H9 (cell line): ENCODE results near the gene ROCK1. TPM values are rescaled to one million over a fixed set of nuclear protein-coding genes. Genes with fewer than 3 reads are reported as not detected.

Experiments used
- DNase-seq: peaks from one replicate; pipeline ENCODE4 v3.0.0-alpha.2; 2017
- H2AFZ ChIP-seq: one replicate; pipeline ENCODE4 v1.6.1; 2013; ENCODE audit warnings: mild to moderate bottlenecking, low read length, control low read depth, moderate library complexity
- H2AK5ac ChIP-seq: 2 replicates; pipeline ENCODE4 v1.6.1; 2013; ENCODE audit warnings: low read length, control low read depth, mixed read lengths; ENCODE audit not compliant: insufficient read length
- H2BK120ac ChIP-seq: one replicate; pipeline ENCODE4 v1.6.1; 2013; ENCODE audit warnings: low read depth, mild to moderate bottlenecking, low read length, control low read depth, inconsistent platforms; ENCODE audit not compliant: poor library complexity, severe bottlenecking
- H2BK12ac ChIP-seq: 2 replicates; pipeline ENCODE4 v1.6.1; 2013; ENCODE audit warnings: low read length, control low read depth, mixed read lengths, low read depth; ENCODE audit not compliant: insufficient read length
- H2BK15ac ChIP-seq: 2 replicates; pipeline ENCODE4 v1.6.1; 2013; ENCODE audit warnings: low read depth, low read length, control low read depth
- H2BK20ac ChIP-seq: one replicate; pipeline ENCODE4 v1.6.1; 2013; ENCODE audit warnings: low read depth, mild to moderate bottlenecking, low read length, control low read depth, inconsistent platforms; ENCODE audit not compliant: poor library complexity, severe bottlenecking
- H2BK5ac ChIP-seq: 2 replicates; pipeline ENCODE4 v1.6.1; 2013; ENCODE audit warnings: low read length, control low read depth, mixed read lengths; ENCODE audit not compliant: insufficient read length
- H3K14ac ChIP-seq: 2 replicates; pipeline ENCODE4 v1.6.1; 2013; ENCODE audit warnings: low read length, control low read depth; ENCODE audit not compliant: insufficient read depth
- H3K18ac ChIP-seq: 2 replicates; pipeline ENCODE4 v1.6.1; 2013; ENCODE audit warnings: low read depth, mild to moderate bottlenecking, mixed read lengths, low read length, control low read depth; ENCODE audit not compliant: insufficient read length
- H3K23ac ChIP-seq: 2 replicates; pipeline ENCODE4 v1.6.1; 2013; ENCODE audit warnings: low read length, control low read depth, mixed read lengths, low read depth; ENCODE audit not compliant: insufficient read length
- H3K23me2 ChIP-seq: 2 replicates; pipeline ENCODE4 v1.6.1; 2013; ENCODE audit warnings: low read depth, mild to moderate bottlenecking, mixed read lengths, low read length, control low read depth; ENCODE audit not compliant: insufficient read length, poor library complexity, severe bottlenecking
- H3K27ac ChIP-seq: 2 replicates; pipeline ENCODE4 v1.5.1; 2013; ENCODE audit warnings: low read length, control low read depth, mixed read lengths, low read depth; ENCODE audit not compliant: insufficient read length
- H3K27me3 ChIP-seq: 2 replicates; pipeline ENCODE4 v1.6.1; 2013; ENCODE audit warnings: low read length, control low read depth, inconsistent platforms; ENCODE audit not compliant: insufficient read depth
- H3K4ac ChIP-seq: 2 replicates; pipeline ENCODE4 v1.6.1; 2013; ENCODE audit warnings: low read depth, mild to moderate bottlenecking, control low read depth, inconsistent platforms, low read length, moderate library complexity
- H3K4me1 ChIP-seq: 2 replicates; pipeline ENCODE4 v1.6.1; 2013; ENCODE audit warnings: low read length, control low read depth, inconsistent platforms; ENCODE audit not compliant: insufficient read depth
- H3K4me2 ChIP-seq: 2 replicates; pipeline ENCODE4 v1.6.1; 2013; ENCODE audit warnings: low read length, control low read depth, mixed read lengths; ENCODE audit not compliant: insufficient read length, insufficient read depth
- H3K56ac ChIP-seq: 2 replicates; pipeline ENCODE4 v1.6.1; 2013; ENCODE audit warnings: low read depth, mild to moderate bottlenecking, mixed read lengths, low read length, control low read depth; ENCODE audit not compliant: insufficient read length
- H3K79me1 ChIP-seq: 2 replicates; pipeline ENCODE4 v1.6.1; 2013; ENCODE audit warnings: low read depth, mild to moderate bottlenecking, moderate library complexity, low read length, control low read depth, inconsistent platforms; ENCODE audit not compliant: insufficient read depth, poor library complexity, severe bottlenecking
- H3K79me2 ChIP-seq: 2 replicates; pipeline ENCODE4 v1.6.1; 2013; ENCODE audit warnings: low read length, control low read depth, inconsistent platforms; ENCODE audit not compliant: insufficient read depth
- H3K9ac ChIP-seq: 2 replicates; pipeline ENCODE4 v1.6.1; 2013; ENCODE audit warnings: low read length, control low read depth, mixed read lengths; ENCODE audit not compliant: insufficient read length; ENCODE audit errors: extremely low read depth
- H3K9me3 ChIP-seq: one replicate; pipeline ENCODE4 v1.6.1; 2013; ENCODE audit warnings: low read depth, low read length, inconsistent platforms; ENCODE audit not compliant: control insufficient read depth
- H3T11ph ChIP-seq: one replicate; pipeline ENCODE4 v1.6.1; 2013; ENCODE audit warnings: mild to moderate bottlenecking, low read length, control low read depth, inconsistent platforms
- H4K20me1 ChIP-seq: one replicate; pipeline ENCODE4 v1.6.1; 2013; ENCODE audit not compliant: control insufficient read depth, insufficient read length, insufficient read depth
- H4K5ac ChIP-seq: 2 replicates; pipeline ENCODE4 v1.6.1; 2013; ENCODE audit warnings: low read depth, mild to moderate bottlenecking, mixed read lengths, low read length, control low read depth; ENCODE audit not compliant: insufficient read length
- H4K8ac ChIP-seq: replicated peaks from 2 replicates; pipeline ENCODE4 v1.6.1; 2013; ENCODE audit warnings: low read length, control low read depth, mixed read lengths, low read depth; ENCODE audit not compliant: insufficient read length
- H4K91ac ChIP-seq: 2 replicates; pipeline ENCODE4 v1.6.1; 2013; ENCODE audit warnings: low read depth, mild to moderate bottlenecking, moderate library complexity, mixed read lengths, low read length, control low read depth; ENCODE audit not compliant: insufficient read length
- H3K27ac Mint-ChIP-seq, 3 experiments: 2 replicates in 2 of 3; 3 replicates in 1 of 3; pipeline ENCODE4 v1.8.0; 2020 to 2021; ENCODE audit warnings: mixed read lengths in 3 of 3, mild to moderate bottlenecking in 1 of 3, moderate library complexity in 1 of 3
- H3K27me3 Mint-ChIP-seq: 2 replicates; pipeline ENCODE4 v1.8.0; 2021; ENCODE audit warnings: low read depth, mild to moderate bottlenecking, moderate library complexity, mixed read lengths
- H3K36me3 Mint-ChIP-seq, 3 experiments: 2 replicates in 2 of 3; 3 replicates in 1 of 3; pipeline ENCODE4 v1.8.0; 2020 to 2021; ENCODE audit warnings: low read depth in 3 of 3, mixed read lengths in 3 of 3; ENCODE audit not compliant: insufficient read depth in 1 of 3
- H3K4me1 Mint-ChIP-seq, 2 experiments: 2 replicates each; pipeline ENCODE4 v1.8.0; 2020; ENCODE audit warnings: mixed read lengths in 2 of 2
- H3K4me3 Mint-ChIP-seq, 2 experiments: 2 replicates in 1 of 2; 3 replicates in 1 of 2; pipeline ENCODE4 v1.8.0; 2020 to 2021; ENCODE audit warnings: mild to moderate bottlenecking in 2 of 2, mixed read lengths in 2 of 2, moderate library complexity in 1 of 2
- H3K9me3 Mint-ChIP-seq, 2 experiments: 2 replicates in 1 of 2; 3 replicates in 1 of 2; pipeline ENCODE4 v1.8.0; 2020; ENCODE audit warnings: mild to moderate bottlenecking in 2 of 2, mixed read lengths in 2 of 2, moderate library complexity in 1 of 2
- CTCF ChIP-seq: fragments of 200-600 bp; sonication (generic); conservative IDR thresholded peaks from 3 replicates; pipeline ENCODE4 v1.8.0; 2021; ENCODE audit warnings: antibody characterized with exemption, mild to moderate bottlenecking
- WGBS: extraction: QIAGEN DNeasy Blood & Tissue Kit; methylation state at CpG from one replicate; pipeline ENCODE4 v1.1.7; 2013; ENCODE audit warnings: missing lambda C conversion rate, low lambda C conversion rate, mixed read lengths; ENCODE audit not compliant: insufficient read length; ENCODE audit errors: extremely low coverage; 5-methylcytosine and 5-hydroxymethylcytosine counted together
- total RNA-seq: library from RNA; stranded (reverse); gene quantifications from 2 replicates; pipeline ENCODE4 v1.2.1, GENCODE V29; 2021

The ROCK1 gene
- total RNA-seq, 1 experiment from 2014 or later: 38.2 TPM

DNA sequence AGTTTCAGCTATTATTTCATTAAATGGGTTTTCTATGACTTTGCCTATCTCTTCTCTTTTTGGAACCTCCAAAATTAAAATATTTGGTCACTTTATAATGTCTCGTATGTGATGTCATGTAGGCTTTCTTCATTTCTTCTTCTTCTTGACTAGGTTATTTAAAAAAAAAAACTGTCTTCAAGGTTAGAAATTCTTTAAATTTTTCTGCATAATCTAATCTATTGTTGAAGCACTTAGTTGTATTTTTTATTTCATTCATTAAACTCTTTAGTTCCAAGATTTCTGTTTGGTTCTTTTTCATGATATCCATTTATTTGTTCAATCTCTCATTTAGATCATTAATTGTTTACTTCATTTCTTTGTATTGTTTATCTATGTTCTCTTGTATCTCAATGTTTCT is 43.8 kb upstream of the ROCK1 start:
- H3K27me3 ChIP-seq: no peaks in the 10 kb centered on the region
- H3K79me1 ChIP-seq: no peaks in the 10 kb centered on the region
- H3K9ac ChIP-seq: no peak overlapping the region
- Mint-ChIP-seq H3K36me3 (peaks cover 0 to 4% (median 0%) of the 10 kb centered on the region in 3 experiments; a peak in 2 of 7 replicates), H3K4me3 (no peak overlapping the region), H3K9me3 (peaks cover 0 to 7% of the 10 kb centered on the region in 2 experiments; a peak in 2 of 5 replicates), H3K4me1 (no peaks in the 10 kb centered on the region), H3K27ac (no peak overlapping the region), H3K27me3 (no peaks in the 10 kb centered on the region; the same call in 1 of the 2 replicates)
- H2AK5ac ChIP-seq: no peak overlapping the region
- H2BK120ac ChIP-seq: no peak overlapping the region
- H2BK12ac ChIP-seq: no peak overlapping the region
- H2BK5ac ChIP-seq: no peak overlapping the region
- no peak overlapping the region for H3K18ac ChIP-seq
- H3K4ac ChIP-seq: no peak overlapping the region
- no peak overlapping the region for H2BK20ac ChIP-seq
- no peaks in the 10 kb centered on the region for H3K4me1 ChIP-seq
- no peak overlapping the region for H4K91ac ChIP-seq
- H2BK15ac ChIP-seq: no peak overlapping the region
- H3K23ac ChIP-seq: no peak overlapping the region
- no peak for TF ChIP-seq CTCF
- no peaks in the 10 kb centered on the region for H3K9me3 ChIP-seq
- WGBS: no CpG with 5 or more reads among the region's 1 CpG
- H4K5ac ChIP-seq: no peak overlapping the region
- H3K14ac ChIP-seq: no peak overlapping the region
- H4K8ac ChIP-seq: no peak overlapping the region
- H3T11ph ChIP-seq: no peak overlapping the region
- H3K56ac ChIP-seq: no peak overlapping the region
- H3K23me2 ChIP-seq: no peaks in the 10 kb centered on the region
- no peak overlapping the region for H3K4me2 ChIP-seq
- no peak overlapping the region for H2AFZ ChIP-seq
- H3K79me2 ChIP-seq: no peaks in the 10 kb centered on the region
- no peaks in the 10 kb centered on the region for H4K20me1 ChIP-seq
- no peak for DNase-seq
- no peak overlapping the region for H3K27ac ChIP-seq
